HK-2 (cell line): ENCODE results near the gene B4GALT5.
A peak's percentile ranks its signal among the peaks of the same experiment; 100 is the strongest.
"Not testable (repeated sequence)": the region's sequence is repeated elsewhere in the genome, so short reads cannot be mapped to it uniquely, and the experiment has no call there.

Experiments used
- DNase-seq: peaks from one replicate; pipeline ENCODE4 v3.0.0-alpha.2; 2018; ENCODE audit not compliant: unreplicated experiment

Gene B4GALT5

DNA sequence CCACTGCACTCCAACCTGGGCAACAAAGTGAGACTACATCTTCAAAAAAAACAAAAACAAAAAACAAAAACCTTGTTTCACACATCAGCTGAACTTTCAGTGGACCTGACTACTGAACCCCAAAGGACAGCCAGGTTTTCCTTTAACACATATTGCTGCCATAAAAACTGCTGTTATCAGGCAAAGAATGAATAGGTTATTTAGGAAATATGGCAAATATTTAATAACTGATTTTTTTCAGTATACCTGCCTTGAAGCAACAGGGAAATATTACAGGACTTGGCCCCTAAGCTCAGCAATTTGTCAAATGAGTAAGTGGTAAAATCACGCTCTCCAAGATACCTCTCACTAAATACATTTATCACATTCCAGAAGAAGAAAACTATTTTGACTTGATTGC is 34.0 kb downstream of the B4GALT5 start:
- DNase-seq: no peak

DNA sequence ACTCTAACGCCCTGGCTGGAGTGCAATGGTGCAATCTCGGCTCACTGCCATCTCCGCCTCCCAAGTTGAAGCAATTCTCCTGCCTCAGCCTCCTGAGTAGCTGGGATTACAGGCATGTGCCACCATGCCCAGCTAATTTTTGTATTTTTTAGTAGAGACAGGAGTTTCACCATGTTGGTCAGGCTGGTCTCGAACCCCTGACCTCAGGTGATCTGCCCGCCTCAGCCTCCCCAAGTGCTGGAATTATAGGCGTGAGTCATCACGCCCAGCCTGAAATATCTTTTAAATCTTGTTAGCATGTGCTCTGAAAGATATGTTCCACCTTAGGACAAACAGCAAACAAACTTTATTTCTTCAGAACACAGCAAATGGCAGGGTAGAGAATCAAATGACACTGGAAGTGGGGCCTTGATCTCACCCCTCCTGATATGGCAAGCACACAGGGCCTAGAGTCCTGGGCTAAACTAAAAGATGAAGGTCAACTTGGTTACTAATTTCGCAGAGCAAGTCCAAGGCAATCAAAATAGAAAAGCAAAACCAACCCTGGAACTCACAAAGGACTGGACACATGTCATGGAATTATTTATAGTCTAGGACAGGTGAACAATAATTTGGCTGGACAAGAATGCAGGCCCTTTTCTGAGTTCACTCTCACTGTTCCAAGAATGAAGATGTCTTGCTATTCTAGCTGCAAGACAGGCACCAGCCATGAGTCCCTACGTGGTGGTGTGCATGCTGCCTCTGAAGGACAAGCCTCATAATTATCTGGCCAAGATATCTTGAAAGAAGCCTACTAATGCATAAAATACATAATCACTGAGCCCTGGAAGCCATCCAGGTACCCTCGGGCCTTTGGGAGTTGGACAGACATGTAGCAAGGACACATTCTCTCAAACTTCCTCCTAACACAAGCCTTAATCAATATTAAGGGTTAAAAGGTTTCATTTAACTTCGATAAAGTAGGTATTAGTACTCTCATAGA is 35.6 kb downstream of the B4GALT5 start:
- DNase-seq: no peak

DNA sequence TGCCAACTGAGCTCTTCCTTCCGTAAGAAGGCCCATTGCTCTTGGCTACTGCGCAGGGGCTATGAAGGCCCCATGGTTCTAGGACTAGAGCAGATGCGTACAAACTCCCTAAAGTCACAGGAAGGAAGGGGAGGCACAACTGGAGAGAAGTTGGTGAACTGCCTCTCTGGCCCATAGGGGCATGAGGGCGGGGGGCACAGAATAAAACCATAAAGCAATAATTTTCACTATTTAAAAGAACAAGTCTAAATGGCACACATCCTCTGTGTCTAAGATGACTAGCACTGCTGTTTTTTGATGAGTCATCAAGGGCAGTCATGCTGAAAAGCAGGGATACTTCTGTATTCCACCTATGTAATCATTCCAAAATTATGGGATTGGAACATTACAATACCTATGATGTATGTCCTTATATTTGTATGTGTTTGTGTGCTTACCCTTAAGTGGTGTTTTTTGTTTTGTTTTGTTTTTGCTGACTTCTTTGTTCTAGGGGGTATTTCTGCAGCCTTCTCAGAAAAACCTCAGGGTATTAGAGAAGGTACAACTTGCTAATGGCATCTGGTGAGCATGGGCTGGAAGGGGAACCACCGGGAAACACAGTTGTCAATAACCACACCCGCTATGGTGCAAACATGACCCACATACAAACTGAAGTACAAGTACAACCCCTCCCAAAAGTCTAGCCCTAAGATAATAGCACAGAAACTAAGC is 36.9 kb downstream of the B4GALT5 start:
- DNase-seq: peak; percentile 37

DNA sequence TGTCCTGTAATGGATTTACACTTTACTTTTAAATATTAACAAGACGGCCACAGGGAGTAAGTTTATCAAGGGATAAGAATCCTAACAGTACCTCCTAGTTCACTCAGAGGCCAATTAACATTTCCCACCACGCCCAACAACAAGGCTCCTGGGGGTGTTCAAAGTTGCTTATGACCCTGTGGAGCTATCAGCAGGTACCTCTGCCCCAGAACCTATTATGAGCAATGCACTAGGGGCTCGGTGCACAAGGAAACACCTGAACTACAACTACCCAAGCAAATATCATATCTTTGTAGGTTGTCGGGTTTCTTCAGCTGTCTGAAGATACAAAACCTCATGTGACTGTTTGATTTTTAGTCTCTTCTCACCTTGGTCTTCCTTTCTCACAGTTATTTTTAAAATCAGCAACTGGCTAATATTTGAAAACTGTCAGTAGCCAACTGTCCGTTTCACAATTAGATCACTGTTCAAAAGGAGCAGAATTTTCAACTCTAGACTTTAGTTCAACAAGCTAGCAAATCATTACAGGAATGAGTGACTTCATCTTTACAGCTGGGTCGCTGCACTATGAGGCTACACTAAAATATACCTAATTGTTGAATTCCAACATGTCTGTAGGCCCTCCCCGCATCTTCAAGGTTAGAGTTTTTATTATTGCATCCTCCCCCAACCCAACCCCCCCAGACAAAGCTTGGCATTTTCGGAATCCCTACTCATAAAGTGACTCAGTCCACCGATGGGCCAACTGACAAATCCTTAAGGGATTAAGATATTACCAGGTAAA is 38.1 kb downstream of the B4GALT5 start:
- peak; percentile 68 for DNase-seq

DNA sequence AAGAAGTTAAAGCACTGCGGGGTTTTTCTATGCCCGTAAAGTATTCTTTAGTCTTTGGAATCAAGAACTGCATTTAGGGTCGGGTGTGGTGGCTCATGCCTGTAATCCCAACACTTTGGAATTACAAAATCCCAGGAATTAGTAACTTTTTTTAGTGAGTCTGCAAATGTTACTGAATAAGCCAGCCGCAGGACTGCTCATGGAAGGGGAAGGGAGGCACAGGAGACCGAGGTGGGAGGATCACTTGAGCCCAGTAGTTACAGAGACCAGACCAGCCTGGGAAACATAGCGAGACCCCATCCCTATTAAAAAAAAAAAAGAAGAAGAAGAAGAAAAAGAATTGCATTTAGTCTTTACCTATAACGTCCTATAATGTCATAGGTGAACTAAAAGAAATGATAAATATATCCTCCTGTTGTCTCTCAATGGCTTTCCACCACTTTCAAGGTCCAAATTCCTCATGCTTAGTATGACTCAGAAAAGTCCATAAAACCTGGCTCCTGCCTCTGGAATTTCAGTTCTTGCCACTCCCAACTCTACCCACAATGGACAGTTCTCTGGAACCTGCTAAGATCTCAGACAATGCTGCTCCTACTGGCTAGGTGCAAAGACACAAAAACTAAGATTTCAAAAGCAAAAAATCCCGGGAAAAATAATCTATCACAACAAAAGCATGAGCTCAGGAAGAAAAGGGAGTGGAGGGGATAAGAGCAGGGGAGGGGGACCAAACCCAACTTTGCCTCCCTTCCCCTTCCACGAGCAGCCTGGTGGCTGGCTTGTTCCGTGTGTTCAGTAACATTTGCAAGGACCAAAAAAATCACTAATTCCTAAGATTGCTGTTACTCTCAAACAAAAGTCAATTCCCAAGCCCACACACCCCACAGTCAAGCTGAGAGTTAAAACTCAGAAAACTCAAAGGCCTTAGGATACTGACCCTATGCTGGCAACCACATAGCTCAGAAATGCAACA is 39.0 kb downstream of the B4GALT5 start:
- DNase-seq: peak; percentile 44

DNA sequence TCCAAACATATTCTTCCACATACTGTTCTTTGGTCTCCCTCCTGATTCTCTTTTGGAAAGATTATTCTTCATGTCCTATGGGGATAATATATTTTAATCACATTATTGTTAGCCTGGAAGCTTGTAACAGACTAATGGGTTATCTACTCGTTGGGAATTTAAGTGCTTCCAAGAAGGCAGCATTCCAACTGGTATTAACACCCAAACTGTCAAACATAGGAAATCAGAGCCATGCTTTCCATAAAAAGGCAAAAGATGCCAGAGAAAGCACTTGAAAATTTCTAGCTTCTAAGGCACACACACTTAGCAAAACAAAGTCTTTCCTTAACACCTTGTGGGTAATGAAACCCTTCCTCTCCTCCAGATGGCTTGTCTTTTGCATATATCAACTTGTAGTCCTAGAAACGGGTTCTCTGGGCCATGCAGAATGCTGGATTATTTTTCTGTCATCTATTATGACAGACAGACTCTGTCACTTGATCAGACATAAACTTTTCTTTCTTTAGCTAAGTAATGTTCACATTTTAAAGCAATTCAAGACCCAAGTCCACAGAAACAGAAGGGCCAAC is 41.5 kb downstream of the B4GALT5 start:
- no peak for DNase-seq

DNA sequence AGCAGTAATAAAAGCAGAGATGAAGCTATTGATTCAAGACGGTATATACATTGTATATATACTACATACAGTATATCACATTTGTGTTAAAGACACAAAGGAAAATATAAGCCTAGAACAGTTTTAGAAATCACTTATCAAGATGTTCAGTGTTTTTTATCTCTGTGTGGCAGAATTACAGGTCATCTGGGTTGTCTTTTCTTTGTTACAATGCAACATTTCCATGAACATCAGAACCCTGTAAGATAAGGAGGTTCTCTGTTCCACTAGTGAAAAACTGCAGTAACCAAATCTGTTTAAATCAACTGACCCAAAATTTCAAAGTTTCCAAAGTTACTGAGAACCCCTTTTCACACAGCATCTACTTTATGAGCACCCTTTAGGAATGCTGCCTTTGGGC is 42.2 kb downstream of the B4GALT5 start:
- DNase-seq: no peak

DNA sequence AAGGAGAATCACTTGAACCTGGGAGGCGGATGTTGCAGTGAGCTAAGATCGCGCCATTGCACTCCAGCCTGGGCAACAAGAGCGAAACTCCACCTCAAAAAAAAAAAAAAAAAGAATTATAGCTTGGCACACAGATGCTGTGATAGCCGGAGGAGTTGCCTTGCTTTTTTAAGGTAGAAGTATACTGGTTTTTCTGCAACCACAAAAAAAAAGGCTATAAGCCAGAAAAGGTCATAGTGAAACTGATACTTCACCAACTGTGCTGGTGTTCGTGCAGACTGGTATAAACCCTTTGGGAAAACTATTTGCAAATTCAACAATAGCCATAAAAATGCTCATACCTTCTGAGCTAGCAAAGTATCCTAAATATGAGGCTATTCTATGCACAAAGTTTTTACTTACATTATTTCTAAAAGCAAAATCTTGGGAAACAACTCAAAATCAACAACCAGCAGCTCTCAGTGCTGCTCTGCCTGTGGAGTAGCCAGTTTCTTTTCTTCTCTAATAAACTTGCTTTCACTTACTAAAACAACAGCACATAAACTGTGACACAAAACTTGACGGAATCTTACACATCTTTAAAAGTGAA is 44.0 kb downstream of the B4GALT5 start:
- no peak for DNase-seq

DNA sequence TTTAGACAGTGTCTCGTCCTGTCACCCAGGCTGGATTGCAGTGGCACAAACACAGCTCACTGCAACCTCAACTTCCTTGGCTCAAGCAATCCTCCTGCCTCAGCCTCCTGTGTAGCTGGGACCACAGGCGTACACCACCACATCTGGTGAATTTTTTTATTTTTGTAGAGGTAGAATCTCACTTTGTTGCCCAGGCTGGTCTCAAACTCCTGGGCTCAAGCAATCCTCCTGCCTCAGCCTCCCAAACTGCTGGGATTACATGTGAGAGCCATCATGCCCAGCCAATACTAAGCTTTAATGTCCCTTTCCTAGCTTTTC is 44.8 kb downstream of the B4GALT5 start:
- DNase-seq: not testable (repeated sequence)

DNA sequence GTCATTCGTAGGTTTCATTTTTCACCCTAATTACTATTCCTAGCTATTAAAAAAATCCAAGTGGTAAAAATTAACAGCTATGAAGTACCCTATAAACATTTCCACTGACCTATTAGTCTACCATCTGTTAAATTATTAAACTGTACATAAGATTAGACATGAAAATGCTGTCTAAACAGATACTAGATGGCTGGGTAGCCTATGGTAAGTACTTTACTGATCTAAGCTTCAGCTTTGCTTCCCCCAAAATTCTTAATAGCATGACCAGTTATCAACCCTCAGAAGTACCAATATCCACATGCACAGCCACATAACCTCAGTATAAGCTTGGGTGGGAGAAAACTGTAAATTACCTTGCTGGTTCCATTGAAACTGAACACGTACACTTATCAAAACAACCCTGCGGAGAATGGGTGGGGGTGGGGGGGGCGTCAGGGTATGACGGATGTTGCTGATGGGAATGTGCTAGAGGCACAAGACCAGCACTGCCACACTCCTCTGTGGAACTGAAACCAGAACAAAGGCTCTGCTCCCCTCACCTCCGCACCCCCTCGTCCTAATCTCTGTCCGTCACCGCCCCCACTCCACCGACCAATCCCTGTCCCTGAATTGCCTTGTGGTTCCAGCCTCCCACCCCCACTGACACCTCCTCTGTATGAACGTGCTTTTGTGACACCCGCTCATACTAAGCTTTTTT is 45.3 kb downstream of the B4GALT5 start:
- no peak for DNase-seq

DNA sequence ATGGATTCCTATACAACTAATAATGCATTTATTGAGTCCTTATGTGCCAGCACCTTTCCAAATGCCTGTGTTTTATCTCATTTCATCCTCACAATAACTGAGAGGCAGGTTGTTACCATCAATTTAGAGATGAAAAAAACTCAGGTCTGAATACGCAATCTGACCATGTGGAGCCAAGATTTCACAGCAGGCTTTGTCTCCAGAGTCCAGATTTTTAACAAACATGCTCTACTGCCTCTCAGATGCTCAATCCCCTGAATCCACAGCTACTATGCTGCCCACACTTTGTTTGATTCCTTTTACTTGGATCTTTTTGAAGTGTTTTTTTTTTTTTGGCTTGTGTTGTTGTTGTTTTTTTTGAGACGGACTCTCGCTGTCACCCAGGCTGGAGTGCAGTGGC is 46.8 kb downstream of the B4GALT5 start:
- no peak for DNase-seq

DNA sequence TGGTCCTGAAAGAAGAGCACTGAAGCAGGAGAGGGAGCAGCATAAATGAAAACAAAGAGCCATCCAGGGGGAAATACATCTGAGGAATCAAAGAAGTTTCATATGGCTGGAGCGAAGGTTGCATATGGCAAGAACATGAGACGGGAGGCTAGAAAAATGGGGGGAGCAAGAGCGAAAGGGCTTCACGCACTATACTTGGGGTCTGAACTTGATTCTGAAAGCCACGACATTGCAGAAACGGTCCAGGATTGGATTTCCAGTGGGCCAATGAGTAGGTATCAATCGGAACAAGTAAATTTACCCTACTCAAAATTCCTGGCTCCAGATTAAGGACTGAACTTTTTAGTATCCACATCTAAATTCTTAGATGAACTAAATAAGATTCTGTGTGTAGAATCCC is 47.9 kb downstream of the B4GALT5 start:
- DNase-seq: no peak

DNA sequence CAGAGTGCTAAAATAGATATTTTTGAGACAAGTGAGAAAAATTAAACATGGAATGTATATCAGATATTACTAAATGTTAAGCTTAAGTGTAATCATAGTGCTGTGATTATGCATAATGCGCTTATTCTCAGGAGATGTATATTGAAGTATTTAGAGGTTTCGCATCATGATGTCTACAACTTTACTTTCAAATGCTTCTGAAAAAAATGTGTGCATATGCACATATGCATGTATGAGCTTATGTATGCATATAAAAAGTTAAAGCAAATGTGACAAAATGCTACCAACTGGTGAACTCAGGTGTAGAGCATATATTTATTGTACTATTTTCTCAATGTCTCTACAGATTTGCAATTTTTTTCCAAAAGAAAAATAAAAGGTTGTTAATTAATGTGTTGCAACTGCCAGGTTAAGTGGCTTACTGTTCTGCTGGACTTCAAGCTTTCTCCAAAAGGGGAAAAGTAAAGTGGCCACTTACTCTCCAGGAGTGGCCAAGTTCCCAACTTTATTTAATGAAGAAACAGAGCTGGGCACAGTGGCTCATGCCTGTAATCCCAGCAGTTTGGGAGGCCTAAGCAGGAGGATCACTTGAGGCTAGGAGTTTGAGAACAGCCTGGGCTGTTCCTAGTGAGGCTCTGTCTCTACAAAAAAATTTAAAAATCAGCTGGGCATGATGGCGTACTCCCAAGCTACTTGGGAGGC is 48.9 kb downstream of the B4GALT5 start:
- no peak for DNase-seq

DNA sequence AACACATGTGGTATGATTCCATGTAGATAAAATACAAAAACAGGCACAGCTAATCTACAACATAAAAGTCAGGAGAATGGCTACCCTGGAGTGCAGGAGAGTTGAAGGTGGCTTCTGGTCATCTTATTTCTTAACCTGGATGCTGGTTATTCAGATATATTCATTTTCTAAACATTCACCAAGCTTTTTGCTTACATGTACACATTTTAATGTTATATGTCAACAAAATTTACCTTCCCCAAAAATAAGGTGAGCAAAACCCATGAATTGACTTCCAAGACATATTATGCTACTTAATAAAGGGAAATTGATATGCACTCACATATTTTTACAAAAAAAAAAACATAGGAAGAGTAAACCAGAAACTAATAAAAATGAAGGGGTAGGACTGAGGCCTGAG is 50.6 kb downstream of the B4GALT5 start:
- no peak for DNase-seq

DNA sequence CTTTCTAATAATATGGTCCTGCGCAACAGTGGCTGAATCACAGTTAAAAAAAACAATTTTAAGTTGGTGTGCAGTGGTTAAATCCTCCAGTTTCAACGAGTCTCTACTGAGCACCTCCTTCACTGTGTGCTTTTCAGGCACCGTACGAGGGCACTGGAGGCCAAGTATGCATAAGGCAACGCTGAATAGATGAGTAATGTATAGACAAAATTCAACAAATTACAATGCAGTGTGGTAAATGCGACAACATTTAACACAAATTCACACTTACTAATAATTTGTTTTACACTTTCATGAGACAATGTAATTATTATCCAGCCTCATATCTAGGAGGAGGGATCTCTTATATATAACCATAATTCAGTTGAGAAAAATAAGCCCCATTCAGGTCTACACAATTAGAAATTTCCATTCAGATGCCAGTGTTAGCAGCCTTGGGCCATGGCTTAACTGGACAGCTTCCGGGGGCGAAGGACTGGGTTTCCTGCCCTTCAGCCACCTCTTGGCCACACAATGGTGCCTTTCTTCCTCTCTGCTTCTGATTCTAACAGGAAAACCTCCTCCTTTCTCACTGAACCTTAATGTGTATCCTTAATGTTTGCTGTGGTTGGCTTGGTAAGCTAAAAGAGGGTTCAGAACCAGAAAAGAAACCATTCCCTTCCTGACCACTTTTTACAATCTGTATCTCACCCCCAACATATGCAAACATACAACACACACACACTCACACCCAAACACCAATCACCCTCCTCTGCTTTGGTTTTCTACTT is 51.9 kb downstream of the B4GALT5 start:
- DNase-seq: no peak

DNA sequence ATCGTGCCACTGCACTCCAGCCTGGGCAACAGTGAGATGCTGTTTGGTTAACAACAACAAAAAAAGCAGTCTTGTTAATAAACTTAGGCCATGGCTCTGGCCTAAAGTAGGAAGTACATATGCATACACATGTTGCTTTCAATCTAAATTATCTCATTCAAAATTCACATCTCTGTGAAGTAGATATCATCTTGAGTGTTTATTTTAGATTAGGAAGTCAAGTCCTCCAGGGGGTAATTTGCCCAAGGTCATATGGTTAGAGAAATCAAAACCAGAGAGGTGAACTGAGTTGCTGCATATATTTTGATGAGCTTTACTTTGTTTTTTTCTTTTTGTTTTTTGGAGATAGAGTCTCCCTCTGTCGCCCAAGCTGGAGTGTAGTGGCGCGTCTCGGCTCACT is 52.8 kb downstream of the B4GALT5 start:
- DNase-seq: no peak

DNA sequence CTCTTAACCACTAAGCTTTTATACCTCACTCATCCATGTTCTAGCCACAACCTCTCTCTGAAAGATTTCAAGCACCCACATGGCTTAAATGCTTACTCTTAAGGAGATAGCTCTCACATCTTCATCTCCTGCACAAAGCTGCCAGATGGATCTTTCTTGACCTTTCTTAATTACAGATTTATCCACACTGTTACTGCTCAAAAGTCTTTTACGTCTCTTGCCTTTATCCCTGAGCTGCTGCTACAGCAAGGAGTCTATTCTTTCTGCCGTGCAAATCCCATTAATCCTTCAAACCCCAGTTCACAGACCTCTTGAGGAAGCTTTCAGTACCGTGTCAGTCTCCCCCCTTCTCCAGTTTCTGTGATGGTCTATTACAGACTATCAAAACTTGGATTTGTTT is 54.6 kb downstream of the B4GALT5 start:
- DNase-seq: no peak

DNA sequence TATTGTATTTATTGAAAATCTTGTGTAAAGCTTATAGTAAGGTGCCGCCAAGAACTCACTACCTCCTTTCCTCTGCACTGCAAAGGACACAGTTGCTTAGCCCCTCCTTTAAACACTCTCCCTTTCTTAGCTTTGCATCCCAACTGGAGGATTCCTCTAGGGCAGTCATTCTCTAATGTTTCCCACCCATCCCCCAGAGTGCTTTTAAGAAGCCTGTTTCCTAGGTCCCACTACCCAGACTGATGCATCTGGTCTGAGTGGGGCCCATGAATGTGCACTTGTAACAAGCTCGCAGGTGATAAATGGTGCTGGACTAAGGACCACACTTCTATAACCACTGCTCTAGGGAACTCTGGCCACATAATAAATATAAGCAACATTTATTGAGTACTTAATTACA is 55.2 kb downstream of the B4GALT5 start:
- DNase-seq: no peak
